HCT116 (cell line): Measurements from ENCODE around the gene WFDC1. TPM values are rescaled to one million over a fixed set of nuclear protein-coding genes. Genes with fewer than 3 reads are reported as not detected.

ENCODE experiments used
- ATAC-seq: fragments of 200-7000 bp; cut with Tn5 transposase; 2 replicates; pipeline ENCODE4 v1.9.1; 2020; ENCODE audit warnings: mild to moderate bottlenecking, moderate library complexity
- BruUV-seq: library from RNA; stranded (reverse); fragments of 400-500 nt; replicated peaks from 2 replicates; lab custom pipeline; 2021; lab: Mats Ljungman, UMichigan
- CTCF ChIA-PET: fragments of 300-600 bp; sonication (Branson Sonifier 250); formaldehyde crosslinking; loops from one replicate; lab custom pipeline; 2021; ENCODE audit warnings: antibody characterized with exemption; lab: Charles Lee
- POLR2A ChIA-PET: fragments of 300-600, 350-600 bp; sonication (Branson Sonifier 250); formaldehyde crosslinking; loops from one replicate; lab custom pipeline; 2021; ENCODE audit warnings: antibody characterized with exemption; lab: Charles Lee
- RAD21 ChIA-PET, 2 experiments: fragments of 300-600 bp; sonication (Branson Sonifier 250); formaldehyde crosslinking; loops; one replicate each; lab custom pipeline; 2023; ENCODE audit warnings: low total read pairs in 2 of 2; ENCODE audit not compliant: uncharacterized antibody in 2 of 2, unreplicated experiment in 2 of 2, low non-redundant PET in 1 of 2; lab: Charles Lee
- DNase-seq: peaks from one replicate; pipeline ENCODE4 v3.0.0-alpha.2; 2010; ENCODE audit warnings: low read depth, low spot score
- H2AFZ ChIP-seq: fragments of 200-600 bp; shearing (Covaris generic), sonication (generic); 2 replicates; pipeline ENCODE4 v1.6.1; 2017; ENCODE audit warnings: low read depth, mixed run types, mixed read lengths, antibody characterized with exemption, low read length; ENCODE audit not compliant: poor library complexity, severe bottlenecking
- H3K27ac ChIP-seq: 2 replicates; pipeline ENCODE4 v1.5.1; 2012; ENCODE audit warnings: low read depth, low read length
- H3K27me3 ChIP-seq: fragments of 200-600 bp; sonication (generic); 2 replicates; pipeline ENCODE4 v1.6.1; 2016; ENCODE audit warnings: mixed run types, low read length, mixed read lengths; ENCODE audit not compliant: insufficient read depth
- H3K36me3 ChIP-seq, 2 experiments: fragments of 200-500 bp in 1 of 2; fragments of 200-600 bp in 1 of 2; sonication (Bioruptor generic) in 1 of 2; sonication (generic) in 1 of 2; 2 replicates each; pipeline versions ENCODE4 v1.5.1 to v1.6.1; 2014 to 2016; ENCODE audit warnings: low read length in 2 of 2, inconsistent platforms in 1 of 2, mixed read lengths in 1 of 2, mixed run types in 1 of 2; ENCODE audit not compliant: insufficient read depth in 2 of 2, control insufficient read depth in 1 of 2
- H3K4me1 ChIP-seq, 2 experiments: fragments of 200-600 bp in 1 of 2; sonication (generic) in 1 of 2; 2 replicates each; pipeline versions ENCODE4 v1.5.1 to v1.6.1; 2012 to 2017; ENCODE audit warnings: low read length in 2 of 2, inconsistent platforms in 1 of 2, mild to moderate bottlenecking in 1 of 2, mixed read lengths in 1 of 2, mixed run types in 1 of 2, moderate library complexity in 1 of 2; ENCODE audit not compliant: insufficient read depth in 2 of 2, control insufficient read depth in 1 of 2
- H3K4me2 ChIP-seq: fragments of 200-600 bp; sonication (generic); 2 replicates; pipeline ENCODE4 v1.6.1; 2017; ENCODE audit warnings: mixed run types, low read length, mixed read lengths
- H3K4me3 ChIP-seq, 2 experiments: fragments of 200-600 bp in 1 of 2; sonication (generic) in 1 of 2; replicated peaks in 1 of 2; 2 replicates each; pipeline ENCODE4 v1.5.1; 2011 to 2016; ENCODE audit warnings: low read length in 2 of 2, control low read depth in 1 of 2, low read depth in 1 of 2, mild to moderate bottlenecking in 1 of 2, mixed read lengths in 1 of 2, mixed run types in 1 of 2
- H3K79me2 ChIP-seq: fragments of 200-600 bp; sonication (generic); 2 replicates; pipeline ENCODE4 v1.6.1; 2017; ENCODE audit warnings: mild to moderate bottlenecking, mixed run types, low read length, moderate library complexity, mixed read lengths; ENCODE audit not compliant: insufficient read depth
- H3K9ac ChIP-seq: fragments of 200-600 bp; sonication (generic); 2 replicates; pipeline ENCODE4 v1.6.1; 2016; ENCODE audit warnings: low read length, mixed read lengths
- H3K9me2 ChIP-seq: fragments of 200-600 bp; sonication (generic), shearing (Covaris generic); 2 replicates; pipeline ENCODE4 v1.6.1; 2017; ENCODE audit warnings: mixed run types, mild to moderate bottlenecking, moderate library complexity; ENCODE audit not compliant: insufficient read depth
- H3K9me3 ChIP-seq, 2 experiments: fragments of 200-500 bp in 1 of 2; fragments of 200-600 bp in 1 of 2; sonication (Bioruptor generic) in 1 of 2; sonication (generic) in 1 of 2; 2 replicates each; pipeline ENCODE4 v1.6.1; 2014 to 2017; ENCODE audit warnings: low read length in 2 of 2, mixed read lengths in 2 of 2, inconsistent platforms in 1 of 2, low read depth in 1 of 2, mild to moderate bottlenecking in 1 of 2, mixed run types in 1 of 2, moderate library complexity in 1 of 2; ENCODE audit not compliant: control insufficient read depth in 1 of 2, insufficient read depth in 1 of 2
- H4K20me1 ChIP-seq: fragments of 200-600 bp; sonication (generic), shearing (Covaris generic); 2 replicates; pipeline ENCODE4 v1.6.1; 2017; ENCODE audit warnings: mixed run types, mild to moderate bottlenecking, moderate library complexity; ENCODE audit not compliant: insufficient read depth
- CBX3 ChIP-seq: IDR thresholded peaks from 2 replicates; pipeline ENCODE4 v1.6.1; 2012; ENCODE audit warnings: low read depth
- CEBPB ChIP-seq: IDR thresholded peaks from 2 replicates; pipeline ENCODE4 v1.6.1; 2012; ENCODE audit warnings: low read depth
- CTCF ChIP-seq, 3 experiments: fragments of 200-600 bp in 1 of 3; sonication (generic) in 1 of 3; IDR thresholded peaks in 2 of 3; conservative IDR thresholded peaks in 1 of 3; 2 replicates each; pipeline ENCODE4 v1.5.1; 2012 to 2017; ENCODE audit warnings: low read depth in 2 of 3, low read length in 2 of 3, antibody characterized with exemption in 1 of 3, borderline replicate concordance in 1 of 3, control low read depth in 1 of 3, mild to moderate bottlenecking in 1 of 3, mixed read lengths in 1 of 3, mixed run types in 1 of 3, moderate library complexity in 1 of 3; ENCODE audit not compliant: insufficient read depth in 1 of 3
- JUND ChIP-seq: IDR thresholded peaks from 2 replicates; pipeline ENCODE4 v1.6.1; 2012
- MAX ChIP-seq: IDR thresholded peaks from 2 replicates; pipeline ENCODE4 v1.6.1; 2012
- RAD21 ChIP-seq: IDR thresholded peaks from 2 replicates; pipeline ENCODE4 v1.6.1; 2012; ENCODE audit warnings: low read depth, mild to moderate bottlenecking
- SP1 ChIP-seq: IDR thresholded peaks from 2 replicates; pipeline ENCODE4 v1.6.1; 2012; ENCODE audit warnings: low read depth
- intact Hi-C: fragments of 100-400 bp; cut with micrococcal nuclease; formaldehyde crosslinking; loops from 2 replicates; pipeline ENCODE4 v1.10.0; 2022
- total RNA-seq: library from RNA; stranded (reverse); gene quantifications from one replicate; pipeline ENCODE4 v1.2.1, GENCODE V29; 2021; ENCODE audit not compliant: unreplicated experiment

Gene WFDC1
- total RNA-seq, 1 experiment from 2014 or later, result 0.42 TPM

GRCh38 chr16:84272740-84273320 lies 21.8 kb upstream of the WFDC1 start:
- ChIA-PET RAD21 (no interaction called here), CTCF (interaction anchor here (0.6 kb wide), 1 partner anchor 309 kb away, joined by 4 read pairs; no protein-coding TSS in a partner anchor), POLR2A (no interaction called here)
- ATAC-seq (no peak), DNase-seq (no peak)
- Histone ChIP-seq H3K4me2 (no peak overlapping the region), H3K9me2 (peaks cover 4% of the 10 kb centered on the region; the same call in 1 of the 2 replicates), H4K20me1 (no peaks in the 10 kb centered on the region), H3K4me1 (no peaks in the 10 kb centered on the region), H3K27me3 (peaks cover 9% of the 10 kb centered on the region; the same call in 1 of the 2 replicates), H3K9ac (no peak overlapping the region), H3K9me3 (no peaks in the 10 kb centered on the region), H3K4me3 (no peak overlapping the region), H3K36me3 (no peaks in the 10 kb centered on the region), H2AFZ (no peak overlapping the region), H3K79me2 (no peaks in the 10 kb centered on the region), H3K27ac (no peak overlapping the region)
- intact Hi-C loops, result no loop called here
- TF ChIP-seq CEBPB, result no peak
- BruUV-seq, result no TSS peak

GRCh38 chr16:84274515-84274914 lies 20.2 kb upstream of the WFDC1 start:
- Histone ChIP-seq H3K9ac (no peak overlapping the region), H3K9me2 (peaks cover 4% of the 10 kb centered on the region; the same call in 1 of the 2 replicates), H3K4me2 (no peak overlapping the region), H3K36me3 (no peaks in the 10 kb centered on the region), H3K4me1 (no peaks in the 10 kb centered on the region), H3K79me2 (no peaks in the 10 kb centered on the region), H3K4me3 (no peak overlapping the region), H3K27me3 (peaks cover 9% of the 10 kb centered on the region; the same call in 1 of the 2 replicates), H2AFZ (no peak overlapping the region), H3K27ac (no peak overlapping the region), H3K9me3 (no peaks in the 10 kb centered on the region), H4K20me1 (no peaks in the 10 kb centered on the region)
- intact Hi-C loops, result no loop called here
- no TSS peak for BruUV-seq
- ChIA-PET POLR2A (no interaction called here), CTCF (no interaction called here), RAD21 (no interaction called here)
- TF ChIP-seq JUND, result no peak
- no peak for TF ChIP-seq SP1
- no peak for TF ChIP-seq CBX3
- TF ChIP-seq RAD21, result no peak
- no peak for TF ChIP-seq MAX
- TF ChIP-seq CTCF (IDR thresholded peaks at IDR 0.05 in 2 of 3, conservative IDR thresholded peaks at IDR 0.05 in 1 of 3; ENCODE audit: borderline replicate concordance in 1 of 3, insufficient read depth in 1 of 3, low read depth in 2 of 3, low read length in 2 of 3), result no peak
- ATAC-seq, result no peak
- no peak for DNase-seq
